Astrocyte (in vitro differentiated cells and primary cell): ENCODE results near the gene INHBB.

Experiments used
- EZH2 ChIP-seq: IDR thresholded peaks from 2 replicates; pipeline ENCODE4 v1.6.1; 2012; ENCODE audit warnings: mild to moderate bottlenecking, low read length, inconsistent platforms; ENCODE audit not compliant: insufficient read depth
- TF ChIP-seq, protein P1 (sequence below): IDR thresholded peaks from 2 replicates; pipeline ENCODE4 v1.5.1; 2011; ENCODE audit warnings: low read depth, mild to moderate bottlenecking, inconsistent platforms, low read length, moderate library complexity; ENCODE audit not compliant: insufficient read depth

DNA sequence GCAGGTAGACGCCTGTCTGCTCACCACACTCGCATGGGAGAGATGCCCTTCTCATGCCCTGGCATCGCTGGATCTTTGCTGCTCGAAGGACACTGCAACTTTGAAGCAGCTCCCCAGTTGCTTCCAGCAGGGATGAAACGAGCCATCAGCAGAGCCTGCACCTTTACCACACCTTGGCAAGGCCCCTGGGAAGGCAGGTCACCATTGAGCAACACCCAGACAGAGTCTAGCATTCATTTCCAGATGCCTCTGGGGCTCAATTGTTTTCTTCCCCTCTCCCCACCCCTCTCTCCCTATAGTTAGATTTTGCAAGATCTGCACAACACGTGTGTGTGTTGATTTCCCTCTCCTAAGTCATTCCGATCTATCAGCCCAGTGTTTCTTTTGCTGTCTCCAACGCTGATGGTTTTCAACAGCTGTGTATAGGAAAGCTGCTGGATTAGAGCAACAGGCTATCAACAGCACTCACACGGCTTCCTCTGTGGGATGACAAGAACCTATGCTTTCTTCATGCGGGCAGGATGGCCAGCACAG is 25.6 kb upstream of the INHBB start:
- TF ChIP-seq, protein P1, sequence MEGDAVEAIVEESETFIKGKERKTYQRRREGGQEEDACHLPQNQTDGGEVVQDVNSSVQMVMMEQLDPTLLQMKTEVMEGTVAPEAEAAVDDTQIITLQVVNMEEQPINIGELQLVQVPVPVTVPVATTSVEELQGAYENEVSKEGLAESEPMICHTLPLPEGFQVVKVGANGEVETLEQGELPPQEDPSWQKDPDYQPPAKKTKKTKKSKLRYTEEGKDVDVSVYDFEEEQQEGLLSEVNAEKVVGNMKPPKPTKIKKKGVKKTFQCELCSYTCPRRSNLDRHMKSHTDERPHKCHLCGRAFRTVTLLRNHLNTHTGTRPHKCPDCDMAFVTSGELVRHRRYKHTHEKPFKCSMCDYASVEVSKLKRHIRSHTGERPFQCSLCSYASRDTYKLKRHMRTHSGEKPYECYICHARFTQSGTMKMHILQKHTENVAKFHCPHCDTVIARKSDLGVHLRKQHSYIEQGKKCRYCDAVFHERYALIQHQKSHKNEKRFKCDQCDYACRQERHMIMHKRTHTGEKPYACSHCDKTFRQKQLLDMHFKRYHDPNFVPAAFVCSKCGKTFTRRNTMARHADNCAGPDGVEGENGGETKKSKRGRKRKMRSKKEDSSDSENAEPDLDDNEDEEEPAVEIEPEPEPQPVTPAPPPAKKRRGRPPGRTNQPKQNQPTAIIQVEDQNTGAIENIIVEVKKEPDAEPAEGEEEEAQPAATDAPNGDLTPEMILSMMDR, result no peak
- TF ChIP-seq EZH2, result no peak
